Fibroblast of skin of right biceps (primary cell): ENCODE data around the gene CRADD.
"Not testable (repeated sequence)": the region's sequence is repeated elsewhere in the genome, so short reads cannot be mapped to it uniquely, and the experiment has no call there.

Experiments used
- DNase-seq: peaks from one replicate; pipeline ENCODE4 v3.0.0-alpha.2; 2013

Gene CRADD

DNA sequence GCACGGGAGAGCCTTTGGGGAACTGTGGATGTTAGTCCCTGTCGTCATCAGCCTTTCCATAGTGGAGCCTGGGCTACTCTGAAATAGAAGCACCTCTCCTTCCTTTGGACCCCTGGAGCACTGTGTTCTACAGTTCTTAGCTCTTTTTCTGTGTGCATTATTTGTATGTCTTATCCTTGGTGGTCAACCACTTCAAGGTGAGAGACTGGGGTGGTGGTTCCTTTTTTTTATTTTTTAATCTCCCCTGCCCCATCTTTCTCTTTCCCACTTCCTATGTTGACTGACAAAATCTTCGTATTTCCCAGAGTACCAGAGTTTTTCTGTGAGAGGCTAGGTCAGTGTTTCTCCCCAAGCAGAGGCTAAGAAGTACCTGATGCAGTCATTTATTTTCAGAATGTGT is 111.7 kb downstream of the CRADD start:
- no peak for DNase-seq

DNA sequence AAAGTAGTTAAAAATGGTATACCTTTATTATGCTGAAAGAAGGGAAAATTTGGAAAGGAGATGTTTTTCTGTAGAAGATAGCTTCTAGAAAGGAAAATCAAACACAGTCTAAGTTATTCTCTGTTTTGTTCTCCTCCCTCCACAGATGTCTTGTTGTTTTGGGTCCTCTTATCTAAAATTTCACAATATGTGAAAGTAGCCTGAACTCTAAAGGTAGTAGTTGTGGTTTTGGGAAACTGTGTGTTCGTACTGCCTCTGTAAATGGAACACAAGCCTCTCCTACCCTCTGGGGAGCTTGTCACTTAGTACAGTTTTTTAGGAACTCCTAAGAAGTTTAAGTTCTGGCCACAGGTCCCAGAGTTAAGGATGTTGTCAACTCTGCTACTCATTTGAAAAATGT is 112.6 kb downstream of the CRADD start:
- DNase-seq: no peak

DNA sequence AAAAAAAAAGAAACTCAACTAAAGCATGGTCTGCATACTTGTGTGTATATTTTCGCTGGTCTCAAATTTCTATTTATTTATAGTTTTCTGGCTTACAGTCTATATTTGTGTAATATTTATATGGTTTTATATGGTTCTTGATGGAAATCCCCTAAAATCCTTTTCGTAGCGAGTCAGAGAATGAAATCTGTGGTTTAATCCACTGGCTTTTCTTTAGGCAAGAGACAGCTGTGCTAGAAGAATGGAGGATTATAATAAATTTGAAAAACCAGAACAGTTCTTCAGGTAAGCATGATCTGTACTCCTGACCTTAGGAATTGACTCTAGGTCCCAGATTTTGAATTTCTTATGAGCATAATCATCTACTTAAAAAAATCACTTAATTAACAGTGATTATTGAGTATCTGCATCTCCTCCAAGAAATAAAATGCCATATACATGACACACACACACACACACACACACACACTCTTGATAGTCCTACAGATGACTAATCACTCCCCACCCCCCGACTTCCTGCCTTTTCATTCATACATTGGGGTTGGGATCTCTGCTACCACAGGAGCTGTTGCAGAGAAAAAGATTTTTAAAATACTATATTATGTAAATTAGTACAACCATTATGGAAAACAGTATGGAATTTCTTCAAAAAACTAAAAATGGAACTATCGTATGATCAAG is 113.4 kb downstream of the CRADD start:
- peak; percentile 96 for DNase-seq

- no peak for DNase-seq
These were observed 115.8 kb downstream of the CRADD start for GRCh38 chr12:93793007-93793406.

DNA sequence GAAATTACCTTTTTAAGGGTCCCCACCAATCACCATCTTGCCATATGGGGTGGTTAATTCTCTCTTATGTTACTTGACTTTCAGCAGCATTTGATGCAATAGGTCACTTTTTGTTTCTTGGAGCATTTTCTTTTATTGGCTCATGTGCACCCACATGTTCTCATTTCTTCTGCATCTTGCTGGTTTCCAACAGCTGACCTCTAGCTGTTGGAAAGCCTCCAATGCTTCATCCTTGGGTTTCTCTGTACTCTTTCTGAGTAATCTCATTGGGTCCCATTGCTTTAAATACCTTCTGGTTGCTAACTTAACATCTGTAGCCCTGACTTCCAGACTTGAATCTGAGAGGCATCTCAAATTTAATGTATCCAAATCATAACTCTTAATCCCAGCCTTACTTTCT is 116.8 kb downstream of the CRADD start:
- DNase-seq: peak; percentile 66

DNA sequence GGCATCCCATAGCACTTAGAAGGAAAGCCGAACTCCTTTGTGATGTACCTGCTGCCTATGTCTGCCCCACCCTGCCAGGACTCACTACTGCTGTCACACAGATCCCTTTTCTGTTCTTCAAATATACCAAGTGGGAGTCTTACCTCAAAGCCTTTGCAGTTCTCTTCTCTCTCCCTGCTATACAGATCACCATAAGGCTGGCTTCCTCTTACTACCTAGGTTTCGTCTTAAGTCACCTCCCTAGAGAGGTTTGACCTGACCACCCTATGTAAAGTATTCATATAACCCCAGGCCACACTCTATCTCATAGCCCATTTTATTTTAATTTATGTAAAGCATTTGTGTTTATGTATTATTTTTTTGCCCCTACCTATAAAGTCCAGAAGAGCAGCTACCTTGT is 117.6 kb downstream of the CRADD start:
- no peak for DNase-seq

DNA sequence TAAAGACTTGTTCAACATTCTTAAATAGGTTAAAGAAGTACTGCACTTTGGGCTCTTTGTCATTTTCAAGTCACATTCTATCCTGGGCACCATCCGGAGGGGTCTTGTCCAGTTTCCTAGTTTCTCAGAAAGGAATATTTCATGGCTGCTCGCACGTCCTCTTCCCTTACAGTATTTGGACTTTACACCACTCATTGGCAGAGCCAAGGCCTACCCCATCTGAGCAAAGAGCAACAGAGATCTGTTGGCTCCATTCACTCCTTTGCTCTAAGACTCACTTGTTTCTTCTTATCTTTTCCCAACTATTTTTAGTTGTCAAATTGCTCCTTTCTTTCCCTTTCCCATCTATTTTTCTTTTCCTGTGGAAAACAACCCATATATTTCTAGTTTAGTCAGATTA is 118.2 kb downstream of the CRADD start:
- no peak for DNase-seq

GRCh38 chr12:93796729-93797128 is 119.6 kb downstream of the CRADD start:
- DNase-seq: no peak

DNA sequence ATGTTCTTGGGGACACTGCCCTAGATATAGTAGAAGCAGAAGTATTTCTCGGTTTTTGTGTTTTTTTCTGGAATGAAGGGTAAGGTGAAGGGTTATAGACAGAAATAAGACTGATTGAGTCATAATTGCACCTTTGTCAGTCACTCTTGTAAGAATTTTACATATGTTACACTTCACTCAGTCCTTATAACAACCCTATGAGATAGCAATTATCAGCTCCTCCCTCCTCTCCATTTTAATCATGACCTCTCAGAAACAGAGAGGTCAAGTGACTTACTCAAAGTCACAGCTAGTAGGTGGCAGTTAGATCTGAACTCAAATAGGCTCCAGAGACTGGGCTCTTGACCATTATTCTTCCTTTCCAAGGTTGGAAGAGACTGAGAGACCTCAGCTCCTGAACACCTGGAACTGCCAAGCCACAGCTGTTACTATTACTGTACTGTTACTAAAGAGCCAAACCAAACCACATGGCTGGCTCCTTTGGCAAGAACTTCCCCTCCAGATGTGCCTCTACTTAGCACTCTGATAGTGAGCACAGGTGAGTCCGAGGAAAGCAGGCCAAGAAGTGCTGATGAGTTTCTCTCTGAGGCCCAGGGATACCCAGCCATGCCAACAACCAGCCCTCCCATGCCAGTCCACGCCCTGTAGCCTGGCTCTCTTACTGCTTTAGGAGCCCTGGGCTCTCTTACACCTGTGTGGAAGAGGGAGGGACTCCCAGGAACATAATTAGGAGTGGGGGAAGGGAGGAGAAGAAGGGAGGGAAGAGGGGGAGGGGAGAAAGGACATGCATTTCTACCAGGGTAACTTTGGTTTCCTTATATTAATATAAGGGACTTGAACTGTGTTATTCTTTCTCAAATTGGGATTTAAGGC is 121.3 kb downstream of the CRADD start:
- no peak for DNase-seq

- DNase-seq: not testable (repeated sequence)
These were observed 124.5 kb downstream of the CRADD start for GRCh38 chr12:93801666-93802065.

- no peak for DNase-seq
These were observed 125.1 kb downstream of the CRADD start for GRCh38 chr12:93802293-93802692.

DNA sequence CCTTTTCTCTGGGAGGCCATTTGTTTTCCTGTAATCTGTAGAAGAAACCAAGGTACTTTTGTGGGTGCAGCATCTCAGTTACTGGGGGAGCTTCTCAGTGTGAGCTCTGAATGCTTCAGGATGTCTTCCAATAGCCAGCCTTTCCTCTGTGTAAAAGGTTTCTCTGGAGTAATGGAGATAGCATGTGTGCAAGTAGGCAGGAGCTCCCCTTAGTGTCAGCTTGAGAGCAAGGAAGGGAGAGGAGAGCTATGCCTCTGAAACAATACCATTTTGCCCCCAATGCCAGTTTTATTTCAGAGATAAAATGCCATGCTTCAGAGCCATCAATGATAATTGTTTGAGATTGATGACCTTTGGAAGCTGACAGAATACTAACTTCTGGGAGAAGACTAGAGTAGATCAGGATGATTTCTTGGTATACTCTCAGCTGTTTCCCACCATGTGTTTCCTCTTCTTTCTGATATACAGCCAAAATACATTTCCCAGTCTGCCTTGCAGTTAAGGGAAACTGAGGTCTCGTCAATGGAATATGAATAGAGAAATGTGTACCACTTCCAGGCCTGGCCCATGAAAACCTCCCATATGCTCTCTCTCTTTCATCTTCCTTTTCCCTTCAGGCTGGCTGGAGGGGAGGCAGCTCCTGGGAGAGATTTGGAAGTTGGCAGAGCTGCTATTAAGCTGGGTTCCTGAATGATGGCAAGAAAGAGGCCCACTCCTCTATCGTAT is 125.7 kb downstream of the CRADD start:
- DNase-seq: peak; percentile 68

DNA sequence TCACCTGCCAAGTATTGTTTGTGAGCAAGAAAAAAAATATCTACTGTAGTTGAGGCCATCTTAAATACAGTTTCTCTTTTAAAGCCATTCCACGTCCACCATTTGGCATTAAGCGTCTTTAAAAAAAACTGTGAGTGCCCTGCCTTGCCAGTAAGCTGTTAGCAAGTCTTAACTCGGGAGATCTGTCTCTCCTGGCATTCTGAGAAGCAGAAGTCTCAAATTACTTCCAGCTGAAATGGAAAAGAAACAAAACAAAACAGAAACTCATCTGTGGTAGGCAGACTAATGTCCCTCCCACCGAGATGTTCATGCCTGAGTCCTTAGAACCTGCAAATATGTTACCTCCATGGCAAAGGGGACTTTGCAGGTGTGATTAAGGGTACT is 126.2 kb downstream of the CRADD start:
- peak; percentile 84 for DNase-seq

GRCh38 chr12:93804392-93805179 is 127.4 kb downstream of the CRADD start:
- peak; percentile 90 for DNase-seq

DNA sequence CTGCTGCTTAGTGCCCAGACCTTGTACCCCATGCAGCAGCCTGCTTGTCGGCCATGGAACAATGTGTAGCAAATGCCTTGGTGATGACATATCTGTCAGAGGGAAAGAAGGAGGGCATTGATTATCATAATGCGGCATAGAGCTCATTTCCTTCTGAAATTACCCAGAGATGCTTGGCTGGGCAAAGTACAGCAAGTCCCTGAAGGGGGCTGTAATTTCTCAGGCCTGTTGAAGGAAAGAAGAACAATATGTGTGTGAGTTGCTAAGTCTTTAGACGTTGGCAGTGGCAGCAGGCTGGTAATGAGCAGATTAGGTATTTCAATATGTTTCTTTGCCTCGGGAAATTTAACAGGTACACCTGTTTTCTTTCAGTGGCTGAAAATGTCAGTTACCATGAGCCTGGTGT is 128.6 kb downstream of the CRADD start:
- DNase-seq: no peak

DNA sequence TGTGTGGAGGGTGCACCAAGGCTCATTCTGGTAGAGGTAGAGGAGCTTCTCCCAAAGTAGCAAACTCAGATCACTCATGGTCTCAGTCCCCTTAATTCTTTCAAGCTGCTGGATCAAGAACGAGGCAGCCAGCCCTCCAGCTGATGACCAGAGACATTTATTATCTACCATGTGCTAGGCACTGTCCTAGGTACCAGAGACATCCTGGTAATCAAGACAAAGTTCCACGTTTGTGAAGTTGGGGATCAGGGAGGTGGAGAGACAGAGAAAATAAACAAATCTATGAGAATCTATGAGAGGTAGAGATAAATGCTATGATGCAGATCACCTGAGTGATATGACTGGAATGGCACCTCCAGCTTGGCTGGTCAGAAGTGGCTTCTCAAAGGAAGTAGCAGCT is 130.2 kb downstream of the CRADD start:
- DNase-seq: no peak

- DNase-seq: no peak
These were observed 131.2 kb downstream of the CRADD start for GRCh38 chr12:93808169-93808899.

DNA sequence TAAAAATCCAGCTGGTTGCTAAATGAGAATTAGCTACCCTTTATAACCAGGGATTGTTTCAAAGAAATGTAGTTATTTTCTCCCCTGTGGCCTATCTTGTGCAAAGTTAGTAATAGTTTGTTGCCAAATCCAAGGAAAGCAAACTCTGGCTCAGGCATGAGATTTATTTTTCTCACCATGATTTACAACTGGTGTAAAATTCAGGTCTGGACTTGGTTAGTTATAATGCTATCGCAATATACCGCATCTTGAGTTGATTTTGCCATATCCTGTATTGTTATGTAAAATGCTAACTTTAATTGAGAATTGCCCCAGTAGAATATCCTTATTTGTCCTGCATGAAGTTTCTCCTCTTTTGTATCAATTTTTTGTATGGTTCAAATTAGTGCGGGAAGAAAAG is 135.5 kb downstream of the CRADD start:
- peak; percentile 70 for DNase-seq

DNA sequence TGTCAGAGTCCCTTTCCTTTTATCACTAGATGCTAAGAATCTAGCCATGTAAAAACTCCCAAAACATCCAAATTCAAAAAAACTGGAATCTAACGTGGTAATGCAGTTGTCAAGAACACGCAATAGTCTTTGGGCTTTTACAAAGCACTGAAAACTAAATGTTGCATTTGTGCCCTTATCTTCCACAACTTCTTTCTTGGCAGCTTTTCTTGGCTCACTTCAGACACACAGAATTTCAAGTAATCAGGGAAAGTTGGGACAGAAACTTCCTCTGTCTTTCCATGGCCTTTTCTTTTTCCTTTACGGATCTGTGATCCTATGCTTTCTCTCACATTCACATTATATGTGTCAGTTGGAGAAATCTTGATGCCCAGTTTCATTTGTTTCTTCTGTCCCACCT is 136.0 kb downstream of the CRADD start:
- no peak for DNase-seq

- DNase-seq: no peak
These were observed 137.0 kb downstream of the CRADD start for GRCh38 chr12:93813972-93814821.

DNA sequence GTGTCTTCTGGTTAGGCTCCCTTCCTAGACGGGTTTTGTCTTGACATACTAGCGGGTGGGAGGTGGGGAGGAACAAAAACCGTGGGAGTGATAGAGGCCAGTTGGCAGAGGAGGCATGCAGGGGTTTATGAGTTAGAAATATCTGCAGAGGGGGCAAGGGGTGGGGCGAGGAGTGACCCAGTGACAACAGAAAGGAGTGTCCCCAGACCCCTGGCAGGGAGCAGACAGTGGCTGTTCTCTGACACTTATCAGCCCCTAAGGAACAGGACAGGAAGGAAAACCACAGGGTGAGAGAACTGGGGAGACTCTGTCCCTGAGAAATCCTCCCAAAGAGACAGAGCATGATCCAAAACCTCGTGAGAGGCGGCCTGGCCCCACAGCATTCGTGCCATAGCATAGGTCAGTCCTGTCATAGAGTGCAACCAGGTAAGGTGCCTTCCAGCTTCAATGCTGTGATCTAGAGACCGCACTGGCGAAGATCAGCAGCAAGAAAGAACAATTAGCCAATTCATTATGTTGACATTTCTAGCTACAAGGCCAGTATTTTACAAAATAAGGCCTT is 141.4 kb downstream of the CRADD start:
- DNase-seq: no peak
